Stimulated activated CD8-positive, alpha-beta memory T cell treated with anti-CD3 and anti-CD28 coated beads, Interleukin-4, amount 100 ng/mL, for 1 hour (primary cell): ENCODE measurements around the gene POTEM.
"Not testable (repeated sequence)": the region's sequence is repeated elsewhere in the genome, so short reads cannot be mapped to it uniquely, and the experiment has no call there.

Experiments used
- DNase-seq, 2 donors: peaks; one replicate each; pipeline ENCODE4 v3.0.0-alpha.2; 2020; ENCODE audit warnings: low read depth in 2 of 2, low spot score in 1 of 2

The POTEM gene

GRCh38 chr14:18967134-18967533 lies at the start of gene POTEM:
TSS of gene POTEM (plus strand) at chr14:18967434. CDS start at chr14:18967486, 52 bp downstream.
- not testable (repeated sequence) for DNase-seq

DNA sequence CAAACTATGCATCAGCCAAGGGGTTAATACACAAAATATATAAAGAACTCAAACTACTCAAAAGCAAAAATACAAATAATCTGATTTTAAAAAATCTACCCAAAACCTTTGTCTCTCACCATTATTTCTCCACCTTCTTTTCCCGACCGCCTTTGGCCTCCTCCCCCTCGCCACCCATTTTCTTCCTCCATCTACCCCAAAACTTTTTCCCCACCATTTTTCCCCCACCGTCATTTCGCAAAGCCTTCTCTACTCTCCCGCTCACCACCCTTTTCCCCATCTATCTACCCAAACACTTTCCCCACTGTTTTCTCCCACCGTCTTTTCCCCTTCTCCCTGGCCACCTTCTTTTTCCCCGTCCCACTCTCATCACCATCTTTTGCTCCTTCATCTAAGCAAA lies 48.9 kb upstream of the POTEM start:
- not testable (repeated sequence) for DNase-seq

- not testable (repeated sequence) for DNase-seq
Measured at GRCh38 chr14:18920052-18920451, 47.2 kb upstream of the POTEM start.

DNA sequence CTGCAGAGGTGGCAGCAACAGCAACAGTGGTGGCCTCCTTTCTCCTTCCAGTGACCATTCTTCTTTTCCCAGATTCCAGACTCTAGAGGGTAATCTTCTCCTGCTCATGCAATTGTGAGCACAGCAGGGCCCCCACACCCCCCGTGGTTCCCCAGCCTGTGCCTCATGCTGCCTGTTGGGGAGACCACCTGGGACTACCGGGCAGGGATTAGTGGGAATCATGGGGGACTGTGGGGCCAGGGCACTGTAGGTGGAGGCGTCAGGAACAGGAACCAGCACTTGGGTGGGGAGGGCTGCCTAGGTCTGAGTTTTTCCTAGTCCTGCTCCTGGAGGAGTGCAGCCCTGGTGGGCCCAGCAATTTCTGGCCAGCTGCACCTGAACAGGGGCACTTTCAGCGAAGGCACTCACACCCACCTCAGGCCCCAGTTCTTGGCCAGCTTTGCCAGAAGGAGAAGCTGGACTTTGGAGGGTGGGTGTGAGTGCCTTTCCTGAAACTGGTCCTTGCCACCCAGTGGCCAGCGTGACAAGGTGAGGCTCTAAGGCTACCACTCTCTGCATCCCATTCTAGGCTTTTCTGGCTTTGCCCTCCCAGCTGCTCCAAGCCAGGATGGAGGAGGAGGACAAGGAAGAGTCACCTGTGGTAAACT lies 46.1 kb upstream of the POTEM start:
- not testable (repeated sequence) for DNase-seq

DNA sequence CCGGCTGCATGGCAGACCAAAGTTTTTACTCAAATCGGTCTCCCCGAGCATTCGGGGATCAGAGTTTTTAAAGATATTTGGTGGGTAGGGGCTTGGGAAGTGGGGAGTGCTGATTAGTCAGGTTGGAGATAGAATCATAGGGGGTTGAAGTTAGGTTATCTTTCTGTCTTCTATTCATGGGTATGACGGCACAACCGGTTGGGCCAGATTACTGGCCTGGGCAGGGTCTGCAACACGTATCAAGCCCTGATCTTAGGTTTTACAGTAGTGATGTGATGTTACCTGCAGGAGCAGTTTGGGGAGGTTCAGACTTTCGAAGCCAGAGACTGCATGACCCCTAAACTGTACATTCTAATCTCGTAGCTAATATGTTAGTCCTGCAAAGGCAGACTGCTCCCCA lies 30.4 kb upstream of the POTEM start:
- DNase-seq, result not testable (repeated sequence)

GRCh38 chr14:18938733-18939132 lies 28.5 kb upstream of the POTEM start:
- DNase-seq, result not testable (repeated sequence)

DNA sequence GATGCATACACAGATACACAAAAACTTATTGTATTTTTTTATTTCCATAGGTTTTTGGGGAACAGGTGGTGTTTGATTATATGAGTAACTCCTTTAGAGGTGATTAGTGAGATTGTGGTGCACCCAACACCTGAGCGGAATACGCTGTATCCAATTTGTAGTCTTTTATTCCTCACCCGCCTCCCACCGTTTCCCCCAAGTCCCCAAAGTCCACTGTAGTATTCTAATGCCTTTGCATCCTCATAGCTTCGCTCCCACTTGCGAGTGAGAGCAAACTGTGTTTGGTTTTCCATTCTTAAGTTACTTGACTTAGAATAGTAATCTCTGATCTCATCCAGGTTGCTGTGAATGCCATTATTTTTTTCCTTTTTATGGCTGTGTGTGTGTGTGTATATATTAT lies 17.3 kb upstream of the POTEM start:
- not testable (repeated sequence) for DNase-seq

GRCh38 chr14:18953085-18953484 lies 14.1 kb upstream of the POTEM start:
- DNase-seq, result not testable (repeated sequence)

- not testable (repeated sequence) for DNase-seq
Measured at GRCh38 chr14:18955816-18956215, 11.4 kb upstream of the POTEM start.

- DNase-seq, result not testable (repeated sequence)
Measured at GRCh38 chr14:18961576-18961975, 5.7 kb upstream of the POTEM start.

GRCh38 chr14:18962143-18962542 lies 5.1 kb upstream of the POTEM start:
- not testable (repeated sequence) for DNase-seq

DNA sequence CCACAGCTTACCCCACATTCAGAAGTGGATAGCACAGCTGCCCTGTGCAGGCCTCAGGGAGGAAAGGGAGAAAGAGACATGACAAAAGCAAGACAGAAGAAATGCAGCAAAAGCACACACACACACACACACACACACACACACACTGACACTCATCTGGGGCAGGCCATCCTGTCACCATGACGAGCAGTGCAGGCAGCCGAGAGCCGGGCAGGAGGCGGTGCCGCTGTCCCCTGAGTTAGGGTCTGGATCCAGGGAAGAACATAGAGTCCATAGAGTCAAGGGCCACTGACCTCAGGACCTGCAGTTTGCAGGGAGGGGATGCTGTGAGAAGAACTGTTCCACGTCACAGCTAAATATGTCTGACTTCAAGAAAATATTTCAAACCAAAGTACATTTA lies 4.0 kb upstream of the POTEM start:
- DNase-seq, result not testable (repeated sequence)

DNA sequence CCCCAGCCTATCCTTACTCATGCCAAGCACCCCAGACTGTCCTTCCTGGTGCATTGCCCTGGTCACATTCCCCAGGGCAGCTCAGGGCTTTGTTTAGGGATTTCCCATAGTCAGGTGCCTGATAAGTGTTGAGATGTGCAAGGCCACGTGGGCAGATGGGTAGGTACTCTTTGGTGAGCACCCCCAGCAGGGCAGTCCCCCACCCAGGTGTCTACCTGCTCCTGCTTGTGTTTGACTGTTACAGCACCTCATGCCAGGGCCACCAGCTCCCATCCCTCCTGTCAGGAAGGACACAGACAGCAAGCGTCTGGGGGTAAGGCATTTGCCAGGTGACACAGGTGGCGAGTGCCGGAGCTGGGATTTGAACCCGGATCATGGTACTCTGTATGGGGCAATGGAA lies 2.4 kb upstream of the POTEM start:
- DNase-seq, result not testable (repeated sequence)

DNA sequence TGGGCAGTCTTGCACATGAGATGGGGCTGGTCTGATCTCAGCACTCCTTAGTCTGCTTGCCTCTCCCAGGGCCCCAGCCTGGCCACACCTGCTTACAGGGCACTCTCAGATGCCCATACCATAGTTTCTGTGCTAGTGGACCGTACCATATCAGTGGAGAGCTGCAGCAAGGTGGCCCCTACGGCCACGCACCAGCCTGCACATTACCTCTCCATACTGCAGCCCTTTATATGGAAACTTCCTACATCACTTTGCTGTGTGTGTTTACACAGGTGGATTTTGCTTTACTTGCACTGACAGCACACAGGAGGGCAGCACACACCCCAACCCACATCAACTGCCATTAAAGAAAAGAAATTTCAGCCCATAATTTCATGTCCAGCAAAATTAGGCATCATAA lies 35.3 kb downstream of the POTEM start:
- not testable (repeated sequence) for DNase-seq

GRCh38 chr14:19006490-19006889 lies 39.3 kb downstream of the POTEM start:
- DNase-seq, result not testable (repeated sequence)

DNA sequence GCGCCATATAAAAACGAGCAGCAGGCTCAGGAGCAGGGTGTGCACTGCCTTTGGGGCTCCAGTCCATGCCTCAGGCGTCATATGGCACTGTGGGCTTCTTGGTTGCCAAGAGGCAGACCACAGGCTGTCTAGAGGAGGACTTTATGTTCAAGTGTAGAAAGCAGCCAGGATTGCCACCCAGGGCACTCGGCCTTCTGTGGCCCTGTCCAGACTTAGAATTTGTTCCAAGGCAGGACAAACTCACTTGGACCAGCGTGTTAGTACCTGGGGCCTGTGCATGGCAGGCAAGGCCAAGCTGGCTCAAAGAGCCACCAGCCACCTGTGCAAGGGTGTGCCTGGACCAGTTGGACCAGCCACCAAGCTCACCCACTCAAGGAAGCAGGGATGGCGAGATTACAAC lies 40.4 kb downstream of the POTEM start:
- DNase-seq, result not testable (repeated sequence)

DNA sequence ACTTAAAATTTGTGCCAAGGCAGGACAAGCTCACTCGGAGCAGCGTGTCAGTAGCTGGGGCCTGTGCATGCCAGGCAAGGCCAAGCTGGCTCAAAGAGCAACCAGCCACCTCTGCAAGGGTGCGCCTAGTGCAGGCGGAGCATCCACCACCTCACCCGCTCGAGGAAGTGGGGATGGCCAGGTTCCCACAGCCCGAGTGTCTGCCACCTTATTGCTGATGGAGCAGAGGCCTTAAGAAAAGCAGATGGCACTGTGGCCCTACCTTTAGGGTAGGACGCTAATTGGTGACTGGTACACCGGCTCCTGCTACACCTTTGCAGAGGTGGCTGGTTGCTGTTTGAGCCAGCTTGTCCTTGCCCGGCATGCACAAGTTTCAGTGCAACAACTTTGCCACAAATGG lies 43.8 kb downstream of the POTEM start:
- DNase-seq, result not testable (repeated sequence)

DNA sequence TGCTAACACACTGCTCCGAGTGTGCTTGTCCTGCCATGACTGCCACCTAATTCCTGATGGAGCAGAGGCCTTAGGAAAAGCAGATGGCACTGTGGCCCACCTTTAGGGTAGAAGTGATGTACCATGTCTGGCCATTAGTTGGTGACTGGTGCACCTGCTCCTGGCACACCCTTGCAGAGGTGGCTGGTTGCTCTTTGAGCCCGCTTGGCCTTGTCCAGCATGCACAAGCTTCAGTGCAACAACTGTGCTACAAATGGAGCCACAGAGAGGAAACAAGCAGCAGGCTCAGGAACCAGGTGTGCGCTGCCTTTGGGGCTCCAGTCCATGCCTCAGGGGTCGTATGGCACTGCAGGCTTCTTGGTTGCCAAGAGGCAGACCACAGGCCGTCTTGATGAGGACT lies 44.5 kb downstream of the POTEM start:
- not testable (repeated sequence) for DNase-seq

GRCh38 chr14:19015185-19015584 lies 48.0 kb downstream of the POTEM start:
- DNase-seq, result not testable (repeated sequence)

GRCh38 chr14:19025080-19025589 lies 57.9 kb downstream of the POTEM start:
- not testable (repeated sequence) for DNase-seq

- DNase-seq, result not testable (repeated sequence)
Measured at GRCh38 chr14:19026649-19027351, 59.6 kb downstream of the POTEM start.

DNA sequence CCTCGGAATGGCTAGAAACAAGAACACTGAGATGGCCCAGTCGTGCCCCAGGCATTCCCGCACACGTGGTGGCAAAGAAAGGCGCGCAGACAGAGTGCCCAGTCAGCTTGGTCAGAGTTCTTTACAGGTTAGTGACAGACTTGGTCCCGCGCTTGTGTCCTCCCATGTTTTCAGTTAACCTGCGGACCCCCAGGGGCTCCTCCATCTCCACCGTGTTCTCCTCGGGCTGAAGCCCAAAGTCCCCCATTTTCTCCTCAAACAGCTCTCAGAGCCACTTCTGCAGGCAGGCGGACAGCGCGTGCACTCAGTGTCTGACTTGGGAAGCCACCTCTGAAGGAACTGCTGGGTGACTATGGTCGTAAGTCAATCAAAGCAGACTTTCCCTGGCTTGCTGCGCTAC lies 60.7 kb downstream of the POTEM start:
- DNase-seq, result not testable (repeated sequence)
